HEK293 (cell line): ENCODE measurements around the gene ATP5IF1.

ENCODE experiments used
- CTCF ChIP-seq: fragments of 450-650 bp; formaldehyde crosslinking; IDR thresholded peaks from 2 replicates; pipeline ENCODE4 v1.5.1; 2016; ENCODE audit warnings: missing biosample characterization, missing genetic modification characterization
- FEZF1 ChIP-seq: fragments of 450-650 bp; formaldehyde crosslinking; IDR thresholded peaks from 2 replicates; pipeline ENCODE4 v1.5.1; 2016; ENCODE audit warnings: missing biosample characterization, missing genetic modification characterization
- SP2 ChIP-seq: fragments of 450-650 bp; formaldehyde crosslinking; IDR thresholded peaks from 2 replicates; pipeline ENCODE4 v1.5.1; 2016; ENCODE audit warnings: missing biosample characterization, missing genetic modification characterization
- TSHZ1 ChIP-seq: fragments of 450-650 bp; formaldehyde crosslinking; IDR thresholded peaks from 2 replicates; pipeline ENCODE4 v1.5.1; 2016; ENCODE audit warnings: missing biosample characterization, missing genetic modification characterization, borderline replicate concordance
- ZNF121 ChIP-seq: fragments of 450-650 bp; formaldehyde crosslinking; IDR thresholded peaks from 2 replicates; pipeline ENCODE4 v1.5.1; 2016; ENCODE audit warnings: missing biosample characterization, missing genetic modification characterization
- ZNF274 ChIP-seq, 2 experiments: fragments of 200-500 bp in 1 of 2; fragments of 450-650 bp in 1 of 2; sonication (Bioruptor generic) in 1 of 2; formaldehyde crosslinking in 1 of 2; IDR thresholded peaks; 2 replicates each; pipeline versions ENCODE4 v1.5.1 to v1.6.1; 2014 to 2016; ENCODE audit warnings: borderline replicate concordance in 1 of 2, inconsistent platforms in 1 of 2, low read length in 1 of 2, missing biosample characterization in 1 of 2, missing genetic modification characterization in 1 of 2
- ZNF350 ChIP-seq: fragments of 450-650 bp; formaldehyde crosslinking; IDR thresholded peaks from 2 replicates; pipeline ENCODE4 v1.5.0; 2017; ENCODE audit warnings: missing biosample characterization, mild to moderate bottlenecking, missing genetic modification characterization
- ZNF449 ChIP-seq: fragments of 450-650 bp; formaldehyde crosslinking; IDR thresholded peaks from 2 replicates; pipeline ENCODE4 v1.5.1; 2017; ENCODE audit warnings: missing biosample characterization, mild to moderate bottlenecking, missing genetic modification characterization, moderate library complexity
- ZNF664 ChIP-seq: fragments of 450-650 bp; formaldehyde crosslinking; IDR thresholded peaks from 2 replicates; pipeline ENCODE4 v1.5.1; 2016; ENCODE audit warnings: missing biosample characterization, missing genetic modification characterization
- ZNF837 ChIP-seq: fragments of 450-650 bp; formaldehyde crosslinking; IDR thresholded peaks from 2 replicates; pipeline ENCODE4 v1.5.1; 2016; ENCODE audit warnings: missing biosample characterization, missing genetic modification characterization

GRCh38 chr1:28281608-28282425 lies 45.9 kb downstream of the ATP5IF1 start:
- no peak for TF ChIP-seq ZNF664 (tag by site-specific recombination)
- no peak for TF ChIP-seq CTCF (tag by site-specific recombination)
- no peak for TF ChIP-seq ZNF837 (tag by site-specific recombination)
- TF ChIP-seq SP2 (tag by site-specific recombination) = no peak
- no peak for TF ChIP-seq ZNF350
- TF ChIP-seq TSHZ1 (tag by site-specific recombination) = no peak
- TF ChIP-seq ZNF449 (tag by site-specific recombination) = no peak
- no peak for TF ChIP-seq FEZF1
- TF ChIP-seq ZNF274 (IDR thresholded peaks at IDR 0.05; ENCODE audit: low read length) = no peak
- TF ChIP-seq ZNF274 (tag by site-specific recombination; IDR thresholded peaks at IDR 0.05; ENCODE audit: borderline replicate concordance) = no peak
- no peak for TF ChIP-seq ZNF121 (tag by site-specific recombination)
